AG09309 (cell line): ENCODE data around the gene GPR155.

ENCODE experiments used
- DNase-seq: peaks from one replicate; pipeline ENCODE4 v3.0.0-alpha.2; 2010; ENCODE audit warnings: low read depth
- H3K4me3 ChIP-seq: 2 replicates; pipeline ENCODE4 v1.5.1; 2011; ENCODE audit warnings: mild to moderate bottlenecking, low read depth, low read length, moderate library complexity; ENCODE audit not compliant: control insufficient read depth
- TF ChIP-seq, protein P1 (sequence below): IDR thresholded peaks from 2 replicates; pipeline ENCODE4 v1.5.1; 2011; ENCODE audit warnings: mild to moderate bottlenecking, low read depth, low read length, inconsistent platforms; ENCODE audit not compliant: insufficient read depth, control insufficient read depth; ENCODE audit errors: missing control alignments

Gene GPR155

GRCh38 chr2:174527101-174527721 is 40.4 kb upstream of the GPR155 start:
- H3K4me3 ChIP-seq = no peak overlapping the region
- no peak for DNase-seq
- TF ChIP-seq, protein P1, sequence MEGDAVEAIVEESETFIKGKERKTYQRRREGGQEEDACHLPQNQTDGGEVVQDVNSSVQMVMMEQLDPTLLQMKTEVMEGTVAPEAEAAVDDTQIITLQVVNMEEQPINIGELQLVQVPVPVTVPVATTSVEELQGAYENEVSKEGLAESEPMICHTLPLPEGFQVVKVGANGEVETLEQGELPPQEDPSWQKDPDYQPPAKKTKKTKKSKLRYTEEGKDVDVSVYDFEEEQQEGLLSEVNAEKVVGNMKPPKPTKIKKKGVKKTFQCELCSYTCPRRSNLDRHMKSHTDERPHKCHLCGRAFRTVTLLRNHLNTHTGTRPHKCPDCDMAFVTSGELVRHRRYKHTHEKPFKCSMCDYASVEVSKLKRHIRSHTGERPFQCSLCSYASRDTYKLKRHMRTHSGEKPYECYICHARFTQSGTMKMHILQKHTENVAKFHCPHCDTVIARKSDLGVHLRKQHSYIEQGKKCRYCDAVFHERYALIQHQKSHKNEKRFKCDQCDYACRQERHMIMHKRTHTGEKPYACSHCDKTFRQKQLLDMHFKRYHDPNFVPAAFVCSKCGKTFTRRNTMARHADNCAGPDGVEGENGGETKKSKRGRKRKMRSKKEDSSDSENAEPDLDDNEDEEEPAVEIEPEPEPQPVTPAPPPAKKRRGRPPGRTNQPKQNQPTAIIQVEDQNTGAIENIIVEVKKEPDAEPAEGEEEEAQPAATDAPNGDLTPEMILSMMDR = no peak

DNA sequence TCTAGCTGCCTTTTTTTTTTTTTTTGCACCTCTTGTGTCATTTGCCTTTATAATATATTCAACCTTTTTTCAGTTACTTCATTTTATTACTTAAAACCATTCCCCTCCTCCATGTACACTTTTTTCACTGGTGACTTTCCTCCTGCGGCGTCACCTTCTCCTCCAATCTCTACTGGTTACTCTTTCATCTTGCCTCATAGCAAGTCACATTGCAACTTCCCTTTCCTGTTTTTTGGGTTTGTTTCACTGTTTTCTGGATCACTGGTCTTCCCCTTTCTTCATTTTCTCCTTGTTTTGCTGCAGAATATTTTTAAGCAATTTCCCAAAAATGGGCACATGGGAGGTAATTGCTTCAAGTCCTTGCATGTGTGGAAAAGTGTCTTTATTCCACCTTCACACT is 37.7 kb upstream of the GPR155 start:
- no peak for DNase-seq
- TF ChIP-seq, protein P1 = no peak
- H3K4me3 ChIP-seq = no peak overlapping the region

DNA sequence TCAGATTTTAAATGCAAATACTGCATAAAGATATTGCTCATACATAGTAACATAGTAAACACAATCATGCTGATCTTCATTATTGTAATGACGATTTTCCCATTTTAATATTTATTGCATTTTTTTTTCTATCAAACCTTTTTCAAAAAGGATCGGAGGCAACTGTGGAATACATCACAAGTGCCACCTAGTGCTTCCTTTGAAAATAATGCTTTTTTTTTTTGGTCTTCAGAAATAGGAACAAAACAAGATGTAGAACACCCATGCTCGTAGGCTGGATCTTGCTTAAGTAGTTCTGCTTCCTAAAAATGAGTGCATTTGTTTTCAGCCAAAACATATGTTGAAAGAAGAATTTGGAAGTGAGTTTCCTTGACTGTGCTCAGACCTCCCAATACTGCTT is 35.7 kb upstream of the GPR155 start:
- no peak overlapping the region for H3K4me3 ChIP-seq
- TF ChIP-seq, protein P1 = peak; percentile 40
- no peak for DNase-seq

GRCh38 chr2:174518395-174518794 is 31.6 kb upstream of the GPR155 start:
- no peak for DNase-seq
- TF ChIP-seq, protein P1 = no peak
- no peak overlapping the region for H3K4me3 ChIP-seq

DNA sequence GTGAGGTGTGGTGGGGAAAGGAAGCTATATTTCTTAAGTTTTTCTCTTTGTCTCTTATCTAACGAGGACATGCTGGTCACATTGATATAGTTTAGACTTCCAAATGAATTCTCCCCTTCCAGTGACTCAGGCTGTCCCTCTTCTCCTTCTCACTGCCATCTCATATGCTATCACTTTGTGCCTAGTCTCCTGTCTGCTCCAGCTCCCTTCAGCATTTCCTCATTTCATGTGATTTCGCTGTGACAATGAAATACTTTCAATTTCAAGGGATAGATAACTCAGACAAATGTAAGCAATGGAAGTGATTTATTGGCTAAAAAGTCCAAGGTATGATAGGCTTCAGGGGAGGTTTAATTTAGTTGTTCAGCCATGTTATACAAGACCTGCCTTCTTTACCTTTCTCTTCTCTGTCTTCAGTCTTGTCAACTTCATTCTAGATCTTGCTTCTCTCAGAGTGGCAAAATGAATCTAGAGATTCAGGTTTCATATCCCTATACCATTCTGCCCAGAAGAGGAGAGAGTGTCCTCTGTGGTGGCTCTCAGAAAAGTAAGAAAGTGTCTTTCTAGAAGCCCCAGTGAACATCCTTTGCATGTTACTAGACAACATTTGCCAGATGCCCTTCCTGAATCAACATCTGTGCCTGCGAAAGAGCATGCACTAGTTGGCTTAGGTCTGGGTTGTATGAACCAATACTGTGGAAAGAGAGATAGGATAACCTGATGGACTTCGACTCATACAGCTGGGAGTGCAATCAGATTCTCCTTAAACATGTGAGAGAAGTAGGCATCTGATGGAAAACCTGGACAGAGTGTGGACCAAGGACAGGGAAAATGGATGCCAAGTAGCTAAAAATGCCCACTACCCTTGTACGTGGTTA is 29.9 kb upstream of the GPR155 start:
- TF ChIP-seq, protein P1 = no peak
- no peak overlapping the region for H3K4me3 ChIP-seq
- DNase-seq = no peak

- DNase-seq = no peak
- no peak overlapping the region for H3K4me3 ChIP-seq
- TF ChIP-seq, protein P1 = no peak
These were observed 25.5 kb upstream of the GPR155 start for GRCh38 chr2:174512345-174512744.
